ENCODE data around the gene TPCN1. TPM values are rescaled to one million over a fixed set of nuclear protein-coding genes. Genes with fewer than 3 reads are reported as not detected.

The TPCN1 gene
- polyA plus RNA-seq, 1 of the 3 experiments (the other 2 are of a cell fraction), result 15.7 TPM

- 82% methylated on average over 6 of the region's 19 CpGs for WGBS (ENCODE audit: low lambda C conversion rate)
- Histone ChIP-seq H2AFZ (ENCODE audit: low read depth) (no peak overlapping the region), H3F3A (replicated peaks; ENCODE audit: insufficient read depth) (no peaks in the 10 kb centered on the region), H3K4me2 (no peak overlapping the region), H3K27ac (ENCODE audit: low read depth in 2 of 2, low read length in 1 of 2) (no peak overlapping the region), H3K27me3 (ENCODE audit: insufficient read depth) (no peaks in the 10 kb centered on the region), H3K9me2 (no peaks in the 10 kb centered on the region), H3K4me1 (ENCODE audit: control insufficient read depth in 1 of 2, insufficient read depth in 2 of 2, low read depth in 1 of 2, low read length in 1 of 2) (peaks cover 5 to 22% of the 10 kb centered on the region in 2 experiments; a peak in 3 of 4 replicates), H3K79me2 (ENCODE audit: insufficient read depth) (no peaks in the 10 kb centered on the region), H3K4me3 (ENCODE audit: low read depth in 2 of 2, low read length in 1 of 2) (no peak overlapping the region), H4K20me1 (ENCODE audit: insufficient read depth) (no peaks in the 10 kb centered on the region), H3K36me3 (replicated peaks in 1 of 2; ENCODE audit: control insufficient read depth in 1 of 2, insufficient read depth in 2 of 2, low read length in 1 of 2) (peaks cover 0 to 4% of the 10 kb centered on the region in 2 experiments), H3K9ac (no peak overlapping the region), H3K9me3 (no peaks in the 10 kb centered on the region)
- no peak for DNase-seq
- TF ChIP-seq RFX5 (IDR thresholded peaks at IDR 0.05; ENCODE audit: low read length) (no peak), RXRA (IDR thresholded peaks at IDR 0.05; ENCODE audit: borderline replicate concordance, low read depth) (no peak), SIN3A (IDR thresholded peaks at IDR 0.05; ENCODE audit: borderline replicate concordance, low read depth, low read length) (no peak), NRF1 (IDR thresholded peaks at IDR 0.05; ENCODE audit: low read depth, low read length) (no peak), CHD2 (IDR thresholded peaks at IDR 0.05; ENCODE audit: low read length, partially characterized antibody) (no peak), TCF12 (IDR thresholded peaks at IDR 0.05) (no peak), MAX (IDR thresholded peaks at IDR 0.05; ENCODE audit: low read depth) (no peak), NFIC (IDR thresholded peaks at IDR 0.05; ENCODE audit: borderline replicate concordance) (no peak), FOXJ3 (CRISPR knock-in tag; IDR thresholded peaks at IDR 0.05) (no peak), EP300 (IDR thresholded peaks at IDR 0.05; ENCODE audit: borderline replicate concordance in 1 of 2, low read depth in 1 of 2, low read length in 1 of 2) (no peak), ELF1 (IDR thresholded peaks at IDR 0.05) (no peak)
- POLR2A ChIA-PET, result no interaction called here
- CTCF ChIA-PET, result interaction anchor here (0.6 to 0.9 kb wide), 2 partner anchors 8 to 233 kb away, joined by 3 read pairs; no protein-coding TSS in a partner anchor
These were observed 47.4 kb downstream of the TPCN1 start for GRCh38 chr12:113268621-113269020.

GRCh38 chr12:113269257-113269943, 48.1 kb downstream of the TPCN1 start:
- no peaks in the 10 kb centered on the region for H3K9me3 ChIP-seq
- no peaks in the 10 kb centered on the region for H3K9me2 ChIP-seq
- no peak overlapping the region for H3K4me3 ChIP-seq (ENCODE audit: low read depth in 2 of 2, low read length in 1 of 2)
- no peaks in the 10 kb centered on the region for H4K20me1 ChIP-seq (ENCODE audit: insufficient read depth)
- ChIA-PET CTCF (interaction anchor here (0.6 to 0.9 kb wide), 2 partner anchors 9 to 234 kb away, joined by 3 read pairs; no protein-coding TSS in a partner anchor), POLR2A (no interaction called here)
- TF ChIP-seq TCF12 (IDR thresholded peaks at IDR 0.05) (no peak), RFX5 (IDR thresholded peaks at IDR 0.05; ENCODE audit: low read length) (no peak), CHD2 (IDR thresholded peaks at IDR 0.05; ENCODE audit: low read length, partially characterized antibody) (no peak), MEF2A (IDR thresholded peaks at IDR 0.05; ENCODE audit: borderline replicate concordance, low read depth) (no peak), CTCF (IDR thresholded peaks at IDR 0.05) (no peak), GABPA (IDR thresholded peaks at IDR 0.05; ENCODE audit: low read depth) (no peak), USF1 (IDR thresholded peaks at IDR 0.05; ENCODE audit: borderline replicate concordance, low read depth) (no peak), ZBTB33 (IDR thresholded peaks at IDR 0.05; ENCODE audit: borderline replicate concordance, low read depth) (no peak), MXI1 (IDR thresholded peaks at IDR 0.05; ENCODE audit: low read depth, low read length) (no peak), MAX (IDR thresholded peaks at IDR 0.05; ENCODE audit: low read depth) (no peak), GATA2 (CRISPR knock-in tag; IDR thresholded peaks at IDR 0.05) (no peak), TAF1 (IDR thresholded peaks at IDR 0.05; ENCODE audit: borderline replicate concordance, low read depth, low read length) (no peak), SIN3A (IDR thresholded peaks at IDR 0.05; ENCODE audit: borderline replicate concordance, low read depth, low read length) (no peak), PBX3 (IDR thresholded peaks at IDR 0.05) (no peak), NRF1 (IDR thresholded peaks at IDR 0.05; ENCODE audit: low read depth, low read length) (no peak)
- no peak overlapping the region for H3K9ac ChIP-seq
- H3K27ac ChIP-seq (ENCODE audit: low read depth in 2 of 2, low read length in 1 of 2), result no peak overlapping the region
- 96% methylated on average over 12 of the region's 12 CpGs for WGBS (ENCODE audit: low lambda C conversion rate)
- H2AFZ ChIP-seq (ENCODE audit: low read depth), result no peak overlapping the region
- H3K79me2 ChIP-seq (ENCODE audit: insufficient read depth), result no peaks in the 10 kb centered on the region
- no peak overlapping the region for H3K4me2 ChIP-seq
- peaks cover 5 to 22% of the 10 kb centered on the region in 2 experiments; a peak in 3 of 4 replicates for H3K4me1 ChIP-seq (ENCODE audit: control insufficient read depth in 1 of 2, insufficient read depth in 2 of 2, low read depth in 1 of 2, low read length in 1 of 2)
- no peak for DNase-seq
- H3F3A ChIP-seq (replicated peaks; ENCODE audit: insufficient read depth), result no peaks in the 10 kb centered on the region
- no peaks in the 10 kb centered on the region for H3K27me3 ChIP-seq (ENCODE audit: insufficient read depth)
- peaks cover 0 to 6% of the 10 kb centered on the region in 2 experiments for H3K36me3 ChIP-seq (replicated peaks in 1 of 2; ENCODE audit: control insufficient read depth in 1 of 2, insufficient read depth in 2 of 2, low read length in 1 of 2)
